CD4-positive, alpha-beta T cell treated with Interleukin-4 for 1 hour (primary cell): Measurements from ENCODE around the gene CIB4.

Experiments
- DNase-seq, 2 donors: peaks; one replicate each; pipeline ENCODE4 v3.0.0-alpha.2; 2020 to 2022

CIB4 gene

GRCh38 chr2:26639685-26640243, 1.4 kb downstream of the CIB4 start:
- no peak for DNase-seq

GRCh38 chr2:26637811-26638310, 3.3 kb downstream of the CIB4 start:
- DNase-seq, result no peak

GRCh38 chr2:26636935-26637334, 4.2 kb downstream of the CIB4 start:
- no peak for DNase-seq

GRCh38 chr2:26635401-26635800, 5.8 kb downstream of the CIB4 start:
- no peak for DNase-seq

- DNase-seq, result no peak
These were observed 6.4 kb downstream of the CIB4 start for GRCh38 chr2:26634636-26635230.

GRCh38 chr2:26633993-26634595, 7.1 kb downstream of the CIB4 start:
- no peak for DNase-seq

GRCh38 chr2:26633351-26633945, 7.7 kb downstream of the CIB4 start:
- no peak for DNase-seq

GRCh38 chr2:26632624-26633185, 8.5 kb downstream of the CIB4 start:
- no peak for DNase-seq

GRCh38 chr2:26631401-26632170, 9.6 kb downstream of the CIB4 start:
- no peak for DNase-seq

- DNase-seq, result no peak
These were observed 10.4 kb downstream of the CIB4 start for GRCh38 chr2:26630669-26631360.

GRCh38 chr2:26630235-26630634, 10.9 kb downstream of the CIB4 start:
- no peak for DNase-seq

GRCh38 chr2:26629751-26630150, 11.4 kb downstream of the CIB4 start:
- no peak for DNase-seq

- DNase-seq, result no peak
These were observed 11.9 kb downstream of the CIB4 start for GRCh38 chr2:26629346-26629630.

- no peak for DNase-seq
These were observed 12.4 kb downstream of the CIB4 start for GRCh38 chr2:26628561-26629345.

- no peak for DNase-seq
These were observed 13.6 kb downstream of the CIB4 start for GRCh38 chr2:26627350-26628105.

GRCh38 chr2:26626606-26627005, 14.6 kb downstream of the CIB4 start:
- no peak for DNase-seq

- no peak for DNase-seq
These were observed 17.3 kb downstream of the CIB4 start for GRCh38 chr2:26623541-26624495.

GRCh38 chr2:26621469-26622199, 19.5 kb downstream of the CIB4 start:
- no peak for DNase-seq

GRCh38 chr2:26620031-26620605, 21.0 kb downstream of the CIB4 start:
- peak in 1 of 2 donors; percentile 3 for DNase-seq
